HepG2 (cell line): ENCODE measurements around the gene DNTTIP2. TPM values are rescaled to one million over a fixed set of nuclear protein-coding genes. Genes with fewer than 3 reads are reported as not detected.
A peak's percentile ranks its signal among the peaks of the same experiment; 100 is the strongest.

Experiments
- ATAC-seq: fragments of 200-7000 bp; cut with Tn5 transposase; 3 replicates; pipeline ENCODE4 v1.9.1; 2020; ENCODE audit warnings: mild to moderate bottlenecking, moderate library complexity
- Bru-seq: library from RNA; stranded (reverse); fragments of 400-500 nt; gene quantifications from one replicate; lab custom pipeline; 2021; lab: Mats Ljungman, UMichigan
- BruChase-seq, 2 experiments: library from RNA; stranded (reverse); fragments of 400-500 nt; gene quantifications; one replicate each; lab custom pipeline; 2021; lab: Mats Ljungman, UMichigan
- BruUV-seq: library from RNA; stranded (reverse); fragments of 400-500 nt; replicated peaks from 2 replicates; lab custom pipeline; 2021; lab: Mats Ljungman, UMichigan
- CTCF ChIA-PET: fragments of 300-600 bp; formaldehyde crosslinking; extraction: SDS; loops from one replicate; lab custom pipeline; 2021; ENCODE audit warnings: low total read pairs, inconsistent platforms, low intra/inter-chr PET ratio; lab: Yijun Ruan, JAX
- POLR2A ChIA-PET: fragments of 350-600 bp; sonication (Branson Sonifier 250); formaldehyde crosslinking; loops from one replicate; lab custom pipeline; 2020; ENCODE audit warnings: antibody characterized with exemption, inconsistent platforms; lab: Yijun Ruan, JAX
- DNase-seq: peaks from one replicate; pipeline ENCODE4 v3.0.0-alpha.2; 2015; ENCODE audit warnings: low spot score
- FAIRE-seq: peaks from 3 replicates; lab custom pipeline; 2011; peaks lifted over from hg19 to GRCh38; lab: Jason Lieb, UNC
- H2AFZ ChIP-seq: one replicate; pipeline ENCODE4 v1.6.1; 2011; ENCODE audit warnings: low read length, inconsistent platforms
- H3K27ac ChIP-seq: fragments of 300-600 bp; 3 replicates; pipeline ENCODE4 v1.8.0; 2011; ENCODE audit warnings: mixed run types, mild to moderate bottlenecking, mixed read lengths, low read length, inconsistent platforms; ENCODE audit not compliant: insufficient read depth; ENCODE audit errors: extremely low read length
- H3K27me3 ChIP-seq, 2 experiments: fragments of 200-600 bp in 1 of 2; 2 replicates in 1 of 2; 3 replicates in 1 of 2; pipeline versions ENCODE4 v1.6.0 to v1.8.0; 2011; ENCODE audit warnings: low read length in 2 of 2, mild to moderate bottlenecking in 2 of 2, moderate library complexity in 2 of 2, inconsistent platforms in 1 of 2; ENCODE audit not compliant: insufficient read depth in 2 of 2, control insufficient read depth in 1 of 2
- H3K36me3 ChIP-seq, 2 experiments: fragments of 200-600 bp in 1 of 2; replicated peaks in 1 of 2; 2 replicates in 1 of 2; 3 replicates in 1 of 2; pipeline versions ENCODE4 v1.5.1 to v1.8.0; 2011; ENCODE audit warnings: low read length in 2 of 2, inconsistent platforms in 1 of 2; ENCODE audit not compliant: insufficient read depth in 2 of 2, control insufficient read depth in 1 of 2
- H3K4me1 ChIP-seq: 2 replicates; pipeline ENCODE4 v1.5.1; 2012; ENCODE audit warnings: low read length, inconsistent platforms; ENCODE audit not compliant: insufficient read depth
- H3K4me2 ChIP-seq: 2 replicates; pipeline ENCODE4 v1.6.0; 2011; ENCODE audit warnings: low read depth, low read length, inconsistent platforms
- H3K4me3 ChIP-seq, 3 experiments: fragments of 200-600 bp in 1 of 3; sonication (generic), shearing (Covaris generic) in 1 of 3; replicated peaks in 1 of 3; 2 replicates each; pipeline ENCODE4 v1.5.1; 2011 to 2016; ENCODE audit warnings: low read length in 3 of 3, inconsistent platforms in 2 of 3, low read depth in 2 of 3, mild to moderate bottlenecking in 2 of 3, control low read depth in 1 of 3, mixed read lengths in 1 of 3; ENCODE audit not compliant: insufficient read depth in 1 of 3
- H3K79me2 ChIP-seq: one replicate; pipeline ENCODE4 v1.6.1; 2011; ENCODE audit warnings: low read length, inconsistent platforms; ENCODE audit not compliant: insufficient read depth
- H3K9ac ChIP-seq: 2 replicates; pipeline ENCODE4 v1.6.0; 2011; ENCODE audit warnings: mild to moderate bottlenecking, low read depth, low read length, inconsistent platforms; ENCODE audit not compliant: insufficient read depth
- H3K9me3 ChIP-seq: 2 replicates; pipeline ENCODE4 v1.5.1; 2012; ENCODE audit warnings: mild to moderate bottlenecking, low read length
- H4K20me1 ChIP-seq: 2 replicates; pipeline ENCODE4 v1.6.0; 2011; ENCODE audit warnings: inconsistent platforms, mild to moderate bottlenecking, low read length, moderate library complexity; ENCODE audit not compliant: insufficient read depth
- KDM2A ChIP-seq: sonication (generic); formaldehyde crosslinking; IDR thresholded peaks from 2 replicates; pipeline ENCODE4 v1.4.0; 2020; ENCODE audit warnings: low read depth, missing genetic modification reagents, borderline replicate concordance
- SAP130 ChIP-seq: IDR thresholded peaks from 2 replicates; pipeline ENCODE4 v1.6.1; 2016; ENCODE audit warnings: low read depth
- ZZZ3 ChIP-seq: sonication (generic); formaldehyde crosslinking; IDR thresholded peaks from 2 replicates; pipeline ENCODE4 v1.4.0; 2020; ENCODE audit warnings: missing genetic modification reagents, mild to moderate bottlenecking, borderline replicate concordance
- WGBS: methylation state at CpG from one replicate; pipeline ENCODE4 v1.1.6; 2017; ENCODE audit warnings: low lambda C conversion rate; 5-methylcytosine and 5-hydroxymethylcytosine counted together
- in situ Hi-C: cut with HindIII; loops from 2 replicates; pipeline ENCODE4 v1.10.0; 2017; ENCODE audit warnings: low pct_unique_long_range_greater_than_20kb; ENCODE audit not compliant: extremely low pct_ligation_motif_present
- intact Hi-C: fragments of 100-400 bp; cut with micrococcal nuclease; formaldehyde crosslinking; loops from one replicate; pipeline ENCODE4 v1.10.0; 2022; ENCODE audit not compliant: unreplicated experiment
- long read RNA-seq, 2 experiments: library from RNA in 1 of 2; library from polyadenylated mRNA in 1 of 2; stranded (forward) in 1 of 2; unstranded in 1 of 2; transcript quantifications; one replicate each; pipeline ENCODE4 v2.0.0, GENCODE V29; 2019 to 2022
- polyA minus RNA-seq, 3 experiments: library from RNA; depleted of rRNA, polyadenylated mRNA; stranded (reverse); fragments of >200 nt; gene quantifications; 2 replicates each; pipeline ENCODE4 v1.2.3, GENCODE V29; 2011; ENCODE audit warnings: low replicate concordance in 1 of 3
- polyA plus RNA-seq, 8 experiments: library from polyadenylated mRNA; depleted of rRNA in 3 of 8; stranded (reverse) in 7 of 8; unstranded in 1 of 8; fragments of >200 nt; fragmentation: Illumina TruSeq in 4 of 8; extraction: Trizol in 4 of 8; gene quantifications; 2 replicates each; pipeline versions ENCODE4 v1.2.1 to v1.2.3, GENCODE V29; 2011 to 2016; ENCODE audit warnings: low read depth in 4 of 8, missing spikeins in 1 of 8, mixed read lengths in 1 of 8; ENCODE audit not compliant: insufficient read depth in 1 of 8
- total RNA-seq, 5 experiments: library from RNA; depleted of rRNA; stranded (reverse); fragments of >200 nt; fragmentation: Illumina TruSeq; extraction: Trizol; gene quantifications; 2 replicates each; pipeline ENCODE4 v1.2.3, GENCODE V29; 2016; ENCODE audit warnings: low read depth in 1 of 5
- TF ChIP-seq, protein P1 (sequence below): sonication (generic); formaldehyde crosslinking; IDR thresholded peaks from 2 replicates; pipeline ENCODE4 v1.5.1; 2020; ENCODE audit warnings: mild to moderate bottlenecking, missing genetic modification reagents, borderline replicate concordance
- TF ChIP-seq, protein P2 (sequence below): sonication (generic); formaldehyde crosslinking; conservative IDR thresholded peaks from 2 replicates; pipeline ENCODE4 v1.4.0; 2020; ENCODE audit warnings: missing genetic modification reagents
- TF ChIP-seq, protein P3 (sequence below): sonication (generic); formaldehyde crosslinking; IDR thresholded peaks from 2 replicates; pipeline ENCODE4 v1.4.0; 2020; ENCODE audit warnings: missing genetic modification reagents, borderline replicate concordance
- TF ChIP-seq, protein P4 (sequence below): sonication (generic); formaldehyde crosslinking; IDR thresholded peaks from 2 replicates; pipeline ENCODE4 v1.9.0; 2021; ENCODE audit warnings: missing genetic modification reagents, borderline replicate concordance

DNTTIP2 gene
- 63.3 and 93.0 TPM in 2 replicates for total RNA-seq (2016; rRNA removed; fragmentation: Illumina TruSeq; extraction: Trizol)
- total RNA-seq (2016; cell fraction: cytosol; rRNA removed; fragmentation: Illumina TruSeq; extraction: Trizol; ENCODE audit: low read depth): 15.2 and 18.1 TPM in 2 replicates
- 58.6 and 87.6 TPM in 2 replicates for total RNA-seq (2016; cell fraction: insoluble cytoplasmic fraction; rRNA removed; fragmentation: Illumina TruSeq; extraction: Trizol)
- total RNA-seq (2016; cell fraction: membrane; rRNA removed; fragmentation: Illumina TruSeq; extraction: Trizol): 18.9 and 24.0 TPM in 2 replicates
- total RNA-seq (2016; cell fraction: nucleus; rRNA removed; fragmentation: Illumina TruSeq; extraction: Trizol): 67.1 and 71.3 TPM in 2 replicates
- polyA plus RNA-seq (2011; rRNA removed): 10.3 and 11.4 TPM in 2 replicates
- 3.6 and 4.4 TPM in 2 replicates for polyA plus RNA-seq (2011; cell fraction: cytosol; rRNA removed)
- 9.6 and 9.7 TPM in 2 replicates for polyA plus RNA-seq (2011; cell fraction: nucleus; rRNA removed)
- 29.5 and 35.0 TPM in 2 replicates for polyA plus RNA-seq (2012)
- 5.3 and 7.3 TPM in 2 replicates for polyA plus RNA-seq (2016; cell fraction: cytosol; fragmentation: Illumina TruSeq; extraction: Trizol; ENCODE audit: low read depth)
- polyA plus RNA-seq (2016; cell fraction: insoluble cytoplasmic fraction; fragmentation: Illumina TruSeq; extraction: Trizol; ENCODE audit: low read depth): 77.2 and 80.1 TPM in 2 replicates
- 7.6 and 11.1 TPM in 2 replicates for polyA plus RNA-seq (2016; cell fraction: membrane; fragmentation: Illumina TruSeq; extraction: Trizol; ENCODE audit: low read depth)
- 95.2 and 98.9 TPM in 2 replicates for polyA plus RNA-seq (2016; cell fraction: nucleus; fragmentation: Illumina TruSeq; extraction: Trizol; ENCODE audit: insufficient read depth, low read depth)
- 7.4 and 19.1 TPM in 2 replicates for polyA minus RNA-seq (2011; rRNA and poly(A)+ RNA removed; ENCODE audit: low replicate concordance)
- polyA minus RNA-seq (2011; cell fraction: cytosol; rRNA and poly(A)+ RNA removed): 6.9 and 12.9 TPM in 2 replicates
- polyA minus RNA-seq (2011; cell fraction: nucleus; rRNA and poly(A)+ RNA removed): 29.0 and 36.4 TPM in 2 replicates
- Bru-seq, nascent RNA: percentile 90 among the genes with signal in this experiment
- BruChase-seq, experiment 1, labeled RNA remaining after a 6-hour chase: percentile 89 among the genes with signal in this experiment
- percentile 95 among the genes with signal in this experiment for BruChase-seq, experiment 2, labeled RNA remaining after a 2-hour chase
- long read RNA-seq, experiment 1, full-length matches to known transcripts: 33 of 80 reads
- long read RNA-seq, experiment 1, partial matches to known transcripts: 45 of 80 reads
- long read RNA-seq, experiment 1, other reads (novel, unspliced or antisense): 2 of 80 reads
- long read RNA-seq, experiment 2, full-length matches to known transcripts: 44 of 75 reads
- long read RNA-seq, experiment 2, partial matches to known transcripts: 28 of 75 reads
- long read RNA-seq, experiment 2, other reads (novel, unspliced or antisense): 3 of 75 reads

GRCh38 chr1:93878889-93879586 lies at the start of gene DNTTIP2:
TSS of gene DNTTIP2 (minus strand) at chr1:93879206. CDS start at chr1:93879148, 58 bp downstream.
- Histone ChIP-seq H3K4me2 (peak within 1 kb of the TSS; percentile 82), H3K9me3 (no peaks in the 10 kb centered on the region), H4K20me1 (peaks cover under 1% of the 10 kb centered on the region; the same call in 1 of the 2 replicates), H3K9ac (peak within 1 kb of the TSS; percentile 99), H3K4me1 (peaks cover 31% of the 10 kb centered on the region), H3K79me2 (peaks cover 31% of the 10 kb centered on the region), H3K27me3 (no peaks in the 10 kb centered on the region; a peak in 1 of 5 replicates), H2AFZ (peak within 1 kb of the TSS; percentile 62), H3K4me3 (peak within 1 kb of the TSS; percentile 84 to 97 (median 95)), H3K36me3 (peaks cover 6 to 33% of the 10 kb centered on the region in 2 experiments; a peak in 4 of 5 replicates), H3K27ac (peak within 1 kb of the TSS; percentile 92)
- DNase-seq (peak; percentile 87), FAIRE-seq (peak; percentile 97), ATAC-seq (peak; percentile 96)
- in situ Hi-C loops (no loop called here), intact Hi-C loops (no loop called here)
- POLR2A ChIA-PET: interaction anchor here (0.7 to 2.2 kb wide), 17 partner anchors 10 to 534 kb away, joined by 3 to 26 read pairs (median 5); partner anchors contain the start of gene GCLM
- no TSS peak for BruUV-seq
- CTCF ChIA-PET: no interaction called here
- under 1% methylated on average over 33 of the region's 50 CpGs for WGBS
- TF ChIP-seq KDM2A (CRISPR knock-in tag) (peak; percentile 98), SAP130 (peak; percentile 96), ZZZ3 (CRISPR knock-in tag) (peak; percentile 78; the same call in 1 of the 2 replicates)
- TF ChIP-seq, protein P1, sequence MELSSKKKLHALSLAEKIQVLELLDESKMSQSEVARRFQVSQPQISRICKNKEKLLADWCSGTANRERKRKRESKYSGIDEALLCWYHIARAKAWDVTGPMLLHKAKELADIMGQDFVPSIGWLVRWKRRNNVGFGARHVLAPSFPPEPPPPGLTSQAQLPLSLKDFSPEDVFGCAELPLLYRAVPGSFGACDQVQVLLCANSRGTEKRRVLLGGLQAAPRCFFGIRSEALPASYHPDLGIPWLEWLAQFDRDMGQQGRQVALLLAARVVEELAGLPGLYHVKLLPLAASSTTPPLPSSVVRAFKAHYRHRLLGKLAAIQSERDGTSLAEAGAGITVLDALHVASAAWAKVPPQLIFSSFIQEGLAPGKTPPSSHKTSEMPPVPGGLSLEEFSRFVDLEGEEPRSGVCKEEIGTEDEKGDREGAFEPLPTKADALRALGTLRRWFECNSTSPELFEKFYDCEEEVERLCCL (CRISPR knock-in tag): no peak; the same call in 1 of the 2 replicates
- TF ChIP-seq, protein P2, sequence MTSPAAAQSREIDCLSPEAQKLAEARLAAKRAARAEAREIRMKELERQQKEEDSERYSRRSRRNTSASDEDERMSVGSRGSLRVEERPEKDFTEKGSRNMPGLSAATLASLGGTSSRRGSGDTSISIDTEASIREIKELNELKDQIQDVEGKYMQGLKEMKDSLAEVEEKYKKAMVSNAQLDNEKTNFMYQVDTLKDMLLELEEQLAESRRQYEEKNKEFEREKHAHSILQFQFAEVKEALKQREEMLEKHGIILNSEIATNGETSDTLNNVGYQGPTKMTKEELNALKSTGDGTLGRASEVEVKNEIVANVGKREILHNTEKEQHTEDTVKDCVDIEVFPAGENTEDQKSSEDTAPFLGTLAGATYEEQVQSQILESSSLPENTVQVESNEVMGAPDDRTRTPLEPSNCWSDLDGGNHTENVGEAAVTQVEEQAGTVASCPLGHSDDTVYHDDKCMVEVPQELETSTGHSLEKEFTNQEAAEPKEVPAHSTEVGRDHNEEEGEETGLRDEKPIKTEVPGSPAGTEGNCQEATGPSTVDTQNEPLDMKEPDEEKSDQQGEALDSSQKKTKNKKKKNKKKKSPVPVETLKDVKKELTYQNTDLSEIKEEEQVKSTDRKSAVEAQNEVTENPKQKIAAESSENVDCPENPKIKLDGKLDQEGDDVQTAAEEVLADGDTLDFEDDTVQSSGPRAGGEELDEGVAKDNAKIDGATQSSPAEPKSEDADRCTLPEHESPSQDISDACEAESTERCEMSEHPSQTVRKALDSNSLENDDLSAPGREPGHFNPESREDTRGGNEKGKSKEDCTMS (CRISPR knock-in tag): no peak
- TF ChIP-seq, protein P3, sequence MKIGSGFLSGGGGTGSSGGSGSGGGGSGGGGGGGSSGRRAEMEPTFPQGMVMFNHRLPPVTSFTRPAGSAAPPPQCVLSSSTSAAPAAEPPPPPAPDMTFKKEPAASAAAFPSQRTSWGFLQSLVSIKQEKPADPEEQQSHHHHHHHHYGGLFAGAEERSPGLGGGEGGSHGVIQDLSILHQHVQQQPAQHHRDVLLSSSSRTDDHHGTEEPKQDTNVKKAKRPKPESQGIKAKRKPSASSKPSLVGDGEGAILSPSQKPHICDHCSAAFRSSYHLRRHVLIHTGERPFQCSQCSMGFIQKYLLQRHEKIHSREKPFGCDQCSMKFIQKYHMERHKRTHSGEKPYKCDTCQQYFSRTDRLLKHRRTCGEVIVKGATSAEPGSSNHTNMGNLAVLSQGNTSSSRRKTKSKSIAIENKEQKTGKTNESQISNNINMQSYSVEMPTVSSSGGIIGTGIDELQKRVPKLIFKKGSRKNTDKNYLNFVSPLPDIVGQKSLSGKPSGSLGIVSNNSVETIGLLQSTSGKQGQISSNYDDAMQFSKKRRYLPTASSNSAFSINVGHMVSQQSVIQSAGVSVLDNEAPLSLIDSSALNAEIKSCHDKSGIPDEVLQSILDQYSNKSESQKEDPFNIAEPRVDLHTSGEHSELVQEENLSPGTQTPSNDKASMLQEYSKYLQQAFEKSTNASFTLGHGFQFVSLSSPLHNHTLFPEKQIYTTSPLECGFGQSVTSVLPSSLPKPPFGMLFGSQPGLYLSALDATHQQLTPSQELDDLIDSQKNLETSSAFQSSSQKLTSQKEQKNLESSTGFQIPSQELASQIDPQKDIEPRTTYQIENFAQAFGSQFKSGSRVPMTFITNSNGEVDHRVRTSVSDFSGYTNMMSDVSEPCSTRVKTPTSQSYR: 0 out of 2 replicates have a peak, but pooled peaks have one; percentile 6
- TF ChIP-seq, protein P4, sequence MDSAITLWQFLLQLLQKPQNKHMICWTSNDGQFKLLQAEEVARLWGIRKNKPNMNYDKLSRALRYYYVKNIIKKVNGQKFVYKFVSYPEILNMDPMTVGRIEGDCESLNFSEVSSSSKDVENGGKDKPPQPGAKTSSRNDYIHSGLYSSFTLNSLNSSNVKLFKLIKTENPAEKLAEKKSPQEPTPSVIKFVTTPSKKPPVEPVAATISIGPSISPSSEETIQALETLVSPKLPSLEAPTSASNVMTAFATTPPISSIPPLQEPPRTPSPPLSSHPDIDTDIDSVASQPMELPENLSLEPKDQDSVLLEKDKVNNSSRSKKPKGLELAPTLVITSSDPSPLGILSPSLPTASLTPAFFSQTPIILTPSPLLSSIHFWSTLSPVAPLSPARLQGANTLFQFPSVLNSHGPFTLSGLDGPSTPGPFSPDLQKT (CRISPR knock-in tag): no peak
